Endothelial cell of umbilical vein (primary cell): ENCODE data around the gene LGR4.

ENCODE experiments used
- MYC ChIP-seq: IDR thresholded peaks from one replicate; pipeline ENCODE4 v1.6.1; 2011; ENCODE audit warnings: mild to moderate bottlenecking, low read depth, low read length
- POLR2A ChIP-seq: IDR thresholded peaks from 2 replicates; pipeline ENCODE4 v1.6.1; 2012; ENCODE audit warnings: low read depth, mild to moderate bottlenecking, control low read depth, low read length
- TF ChIP-seq, protein P1 (sequence below), 2 donors: IDR thresholded peaks; 1 replicate in 1 of 2; 2 replicates in 1 of 2; pipeline ENCODE4 v1.5.1; 2011; ENCODE audit warnings: low read length in 2 of 2, mild to moderate bottlenecking in 2 of 2, moderate library complexity in 2 of 2, control low read depth in 1 of 2, inconsistent platforms in 1 of 2, low read depth in 1 of 2; ENCODE audit not compliant: insufficient read depth in 1 of 2; ENCODE audit errors: extremely low read depth in 1 of 2

DNA sequence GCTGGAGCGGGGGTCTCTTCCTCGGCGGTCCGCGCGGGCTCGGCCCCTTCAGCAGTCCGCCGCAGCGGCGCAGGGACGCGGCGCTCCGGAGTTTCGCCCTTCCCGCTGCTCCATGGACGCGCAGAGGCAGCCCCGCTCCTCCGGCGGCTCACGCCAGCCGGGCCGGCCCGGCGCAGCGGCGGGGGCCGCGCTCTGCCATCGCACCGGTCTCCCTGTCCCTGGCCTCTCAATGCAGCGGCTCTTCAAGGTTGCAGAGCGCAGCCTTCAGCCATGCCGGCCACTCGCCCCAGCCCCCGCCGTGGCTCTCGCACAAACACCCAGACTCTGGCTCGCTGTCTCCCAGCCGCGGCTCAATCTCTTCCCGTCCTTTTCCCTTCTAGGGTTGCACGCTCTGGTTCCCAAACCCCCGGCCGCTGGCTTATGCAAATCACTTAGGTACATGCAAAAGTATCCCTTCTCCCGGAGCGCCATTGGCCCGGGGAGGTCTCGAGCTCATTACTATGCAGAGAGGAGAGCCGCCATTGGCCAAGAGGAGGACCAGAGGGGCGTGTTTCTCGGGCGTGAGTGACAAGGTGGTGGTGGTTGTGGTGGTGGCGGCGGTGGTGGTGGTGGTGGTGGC lies at the start of gene LGR4:
- TF ChIP-seq MYC (no peak), POLR2A (peak; percentile 52)
- TF ChIP-seq, protein P1, sequence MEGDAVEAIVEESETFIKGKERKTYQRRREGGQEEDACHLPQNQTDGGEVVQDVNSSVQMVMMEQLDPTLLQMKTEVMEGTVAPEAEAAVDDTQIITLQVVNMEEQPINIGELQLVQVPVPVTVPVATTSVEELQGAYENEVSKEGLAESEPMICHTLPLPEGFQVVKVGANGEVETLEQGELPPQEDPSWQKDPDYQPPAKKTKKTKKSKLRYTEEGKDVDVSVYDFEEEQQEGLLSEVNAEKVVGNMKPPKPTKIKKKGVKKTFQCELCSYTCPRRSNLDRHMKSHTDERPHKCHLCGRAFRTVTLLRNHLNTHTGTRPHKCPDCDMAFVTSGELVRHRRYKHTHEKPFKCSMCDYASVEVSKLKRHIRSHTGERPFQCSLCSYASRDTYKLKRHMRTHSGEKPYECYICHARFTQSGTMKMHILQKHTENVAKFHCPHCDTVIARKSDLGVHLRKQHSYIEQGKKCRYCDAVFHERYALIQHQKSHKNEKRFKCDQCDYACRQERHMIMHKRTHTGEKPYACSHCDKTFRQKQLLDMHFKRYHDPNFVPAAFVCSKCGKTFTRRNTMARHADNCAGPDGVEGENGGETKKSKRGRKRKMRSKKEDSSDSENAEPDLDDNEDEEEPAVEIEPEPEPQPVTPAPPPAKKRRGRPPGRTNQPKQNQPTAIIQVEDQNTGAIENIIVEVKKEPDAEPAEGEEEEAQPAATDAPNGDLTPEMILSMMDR (IDR thresholded peaks at IDR 0.05; ENCODE audit: extremely low read depth in 1 of 2, insufficient read depth in 1 of 2, low read depth in 1 of 2, low read length in 2 of 2) = no peak
